ENCODE results near the gene ORC2.
"Not testable (repeated sequence)": the region's sequence is repeated elsewhere in the genome, so short reads cannot be mapped to it uniquely, and the experiment has no call there.

ORC2 gene

DNA sequence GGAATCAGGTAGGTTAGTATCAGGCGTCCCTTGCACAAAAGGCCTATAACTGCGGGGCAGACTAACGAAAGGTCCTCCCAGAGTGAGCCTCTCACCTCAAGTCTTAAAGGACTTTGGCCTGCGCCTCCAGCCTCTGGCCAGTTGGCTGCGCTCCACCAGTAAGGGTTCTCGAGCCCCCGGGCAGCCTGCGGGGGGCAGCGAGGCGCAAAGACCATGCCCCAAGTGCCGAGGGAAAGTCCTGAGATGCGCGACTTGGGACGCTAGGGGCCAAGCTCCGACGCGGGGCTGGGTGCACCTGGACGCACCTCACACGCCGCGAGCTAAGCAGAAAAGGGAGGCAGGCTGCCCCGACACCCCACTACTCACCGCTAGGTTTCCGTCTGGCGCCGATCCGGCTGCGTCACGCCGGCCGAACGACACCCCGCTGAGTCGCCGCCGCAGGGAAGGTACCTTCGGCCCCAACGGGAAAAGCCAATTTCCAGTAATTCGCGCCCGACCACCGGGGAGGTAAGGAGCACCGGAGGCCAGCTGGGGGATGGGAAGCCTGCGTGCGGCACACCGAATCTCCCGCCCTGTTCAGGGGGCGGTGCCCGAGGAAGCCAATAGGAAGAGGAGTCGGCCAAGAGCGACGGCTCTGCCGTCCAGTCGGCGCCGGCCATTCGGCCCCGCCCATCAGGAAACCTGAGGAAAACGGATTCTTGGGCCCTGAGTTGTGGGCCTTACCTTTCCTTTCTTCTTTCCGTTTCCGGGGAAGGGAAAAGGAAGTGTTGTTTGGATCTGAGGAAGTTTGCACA lies at the start of gene ORC2:
ORC2 (minus strand) TSS at position 537 of the 794 bp plus-strand sequence. CDS start 5,537 bp downstream, outside the sequence.
- peak; percentile 98 for DNase-seq (ENCODE audit: low spot score)

DNA sequence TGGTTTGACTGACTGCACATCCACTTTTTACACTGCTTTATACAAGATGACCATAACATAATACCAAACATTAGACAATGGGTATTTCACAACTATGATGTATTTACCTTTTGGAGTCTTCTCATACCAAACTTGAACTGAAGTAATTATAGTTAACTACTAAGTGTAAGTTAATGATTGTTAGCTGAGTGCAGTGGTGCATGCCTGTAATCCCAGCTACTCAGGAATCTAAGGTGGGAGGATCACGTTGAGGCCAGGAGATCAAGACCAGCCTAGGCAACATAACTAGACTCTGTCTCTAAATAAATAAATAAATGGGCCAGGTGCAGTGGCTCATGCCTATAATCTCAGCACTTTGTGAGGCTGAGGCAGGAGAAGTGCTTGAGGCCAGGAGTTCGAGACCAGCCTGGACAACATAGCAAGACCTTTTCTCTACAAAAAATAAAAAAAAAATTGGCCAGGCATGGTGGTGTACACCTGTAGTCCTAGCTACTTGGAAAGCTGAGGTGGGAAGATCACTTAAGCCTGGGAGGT lies 44.9 kb upstream of the ORC2 start:
- no peak for DNase-seq (ENCODE audit: low spot score)

DNA sequence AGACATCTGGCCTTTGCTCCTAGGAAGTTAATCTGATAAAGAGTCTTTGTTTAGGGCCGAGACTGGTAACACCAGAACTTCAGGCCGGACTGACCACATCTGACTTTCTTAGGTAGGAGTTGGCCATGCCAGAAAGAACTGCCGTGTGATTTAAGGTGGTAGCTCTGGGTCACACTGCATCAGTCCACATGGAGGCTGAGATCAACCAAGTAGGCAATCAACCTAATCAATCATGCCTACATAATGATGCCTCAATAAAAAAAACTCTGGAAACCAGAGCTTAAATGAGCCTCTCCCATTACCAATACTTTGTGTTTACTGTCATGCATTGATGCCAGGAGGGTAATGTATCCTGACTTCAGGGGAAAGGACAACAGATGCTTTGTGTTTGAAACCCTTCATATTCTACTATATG lies 44.1 kb upstream of the ORC2 start:
- DNase-seq (ENCODE audit: low spot score) = no peak

DNA sequence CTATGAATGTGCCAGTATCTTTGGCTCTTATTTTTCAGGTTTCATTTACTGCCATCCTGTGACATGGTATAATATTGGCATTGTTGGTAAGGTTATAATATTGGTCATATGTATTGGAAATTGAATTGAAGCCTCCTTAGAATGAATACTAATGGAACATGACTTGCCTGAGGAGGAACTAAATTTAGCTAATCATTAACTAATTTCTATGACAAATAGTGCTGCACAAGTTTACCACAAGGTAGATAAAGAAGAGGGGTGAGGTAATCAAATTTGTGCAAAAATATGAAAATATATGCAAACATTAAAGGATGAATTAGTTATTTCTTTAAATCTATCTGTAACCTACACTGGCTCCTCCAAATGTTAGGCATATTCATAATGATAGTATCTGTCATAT lies 43.2 kb upstream of the ORC2 start:
- no peak for DNase-seq (ENCODE audit: low spot score)

DNA sequence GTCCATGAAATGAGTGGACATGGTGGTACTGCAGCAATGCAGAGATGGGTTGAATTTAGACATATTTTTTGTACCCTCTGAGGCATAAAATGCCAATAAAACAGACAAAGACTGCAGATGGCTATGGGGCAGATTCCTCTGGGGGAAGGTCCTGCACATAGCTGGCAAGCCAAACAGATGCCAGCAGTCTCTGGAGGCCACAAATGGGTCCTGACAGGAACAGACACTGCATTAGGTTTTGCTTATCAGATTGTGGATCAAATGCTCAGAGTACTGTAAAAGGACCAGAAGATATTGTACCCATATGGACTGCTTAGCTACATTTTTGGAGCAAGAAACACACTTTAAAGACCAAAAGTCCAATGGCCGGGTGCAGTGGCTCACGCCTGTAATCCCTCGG lies 40.9 kb upstream of the ORC2 start:
- DNase-seq (ENCODE audit: low spot score) = no peak

DNA sequence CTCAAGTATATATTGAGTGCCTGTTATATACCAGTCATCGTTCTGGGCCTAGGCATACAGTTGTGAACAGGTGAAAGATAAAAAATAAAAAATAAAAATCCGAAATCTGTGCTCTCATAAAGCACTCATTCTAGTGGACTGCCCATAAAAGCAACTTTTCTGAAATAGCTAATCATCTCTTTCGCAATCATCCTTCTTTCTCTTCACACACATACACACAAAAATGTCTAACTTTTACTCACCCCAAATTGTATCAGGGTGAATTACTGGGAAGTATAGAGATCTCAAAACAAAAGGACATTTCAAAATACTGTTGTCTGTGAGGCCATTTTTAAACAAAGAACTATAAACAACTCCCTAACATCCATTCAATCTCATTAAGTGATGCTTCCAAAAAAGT lies 29.6 kb upstream of the ORC2 start:
- DNase-seq (ENCODE audit: low spot score) = no peak

DNA sequence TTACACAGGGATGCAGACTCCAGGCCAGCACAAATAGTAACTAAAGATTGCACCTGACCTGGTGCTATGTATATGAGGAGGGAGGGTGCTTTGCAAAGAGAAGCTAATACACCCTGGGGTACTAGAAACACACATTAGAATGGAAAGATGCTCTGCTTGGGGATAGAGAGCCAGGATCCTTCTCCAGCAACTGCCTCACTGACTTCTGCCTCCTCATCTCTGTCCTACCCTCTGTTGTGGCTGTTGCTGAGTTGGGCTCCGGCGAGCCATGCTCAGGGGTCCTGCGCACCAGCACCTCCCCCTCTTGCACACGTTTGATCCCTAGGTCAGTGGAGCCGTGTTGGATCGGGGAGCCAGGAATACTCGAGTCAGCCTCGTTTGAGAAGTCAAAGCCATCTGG lies 23.7 kb upstream of the ORC2 start:
- no peak for DNase-seq (ENCODE audit: low spot score)

DNA sequence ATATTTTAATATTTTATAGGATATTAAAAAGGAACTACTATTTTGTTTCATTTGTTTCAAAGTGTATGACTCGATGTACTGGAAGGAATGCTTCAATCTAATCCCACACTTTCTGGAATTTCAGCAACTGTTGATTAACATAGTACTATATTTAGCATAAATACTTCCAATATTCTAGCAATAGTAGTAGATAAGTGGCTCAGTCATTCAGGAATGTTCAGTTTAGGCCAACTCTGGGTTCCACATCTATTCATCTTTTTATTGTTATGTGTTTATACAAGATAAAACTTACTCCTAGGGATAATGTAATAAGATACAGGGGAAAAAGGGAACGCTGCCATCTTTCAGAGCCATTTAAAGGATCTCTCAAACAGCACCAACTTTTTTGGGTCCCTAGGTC lies 22.3 kb upstream of the ORC2 start:
- no peak for DNase-seq (ENCODE audit: low spot score)

DNA sequence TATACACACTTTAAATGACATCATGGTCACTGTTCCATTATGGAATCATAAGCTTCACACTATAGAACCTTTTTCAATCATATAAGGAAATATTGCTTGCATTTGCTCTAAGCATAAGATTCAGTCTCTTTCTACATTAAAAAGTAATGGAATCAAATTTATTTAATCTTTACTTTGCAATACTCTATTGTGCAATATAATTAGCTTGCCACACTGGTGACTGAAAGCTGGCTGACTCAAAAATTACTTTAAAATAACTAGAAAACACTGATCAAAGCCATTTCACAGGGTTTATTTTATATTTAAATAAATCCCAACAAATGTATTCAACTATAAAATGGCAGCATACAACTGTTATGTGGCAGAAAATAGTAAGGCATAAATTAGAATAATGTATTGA lies 13.2 kb upstream of the ORC2 start:
- no peak for DNase-seq (ENCODE audit: low spot score)

DNA sequence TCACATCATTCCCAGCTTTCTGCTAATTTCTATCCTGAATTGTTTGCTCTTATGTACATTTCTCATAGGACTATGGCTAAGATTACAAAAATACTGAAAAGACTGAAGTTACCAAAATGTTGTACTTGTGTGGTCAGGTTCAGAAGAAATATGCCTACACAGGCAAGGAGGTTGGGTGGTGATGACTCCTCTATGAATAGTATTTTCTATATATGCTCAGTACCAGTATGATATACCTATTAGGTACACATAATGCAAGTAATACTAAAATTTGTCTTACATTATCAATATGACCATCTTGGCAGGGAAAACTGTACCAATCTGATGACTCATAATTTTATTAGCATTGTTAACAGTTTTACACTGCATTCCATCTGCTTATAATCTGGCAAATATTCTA lies 12.2 kb upstream of the ORC2 start:
- DNase-seq (ENCODE audit: low spot score) = no peak

DNA sequence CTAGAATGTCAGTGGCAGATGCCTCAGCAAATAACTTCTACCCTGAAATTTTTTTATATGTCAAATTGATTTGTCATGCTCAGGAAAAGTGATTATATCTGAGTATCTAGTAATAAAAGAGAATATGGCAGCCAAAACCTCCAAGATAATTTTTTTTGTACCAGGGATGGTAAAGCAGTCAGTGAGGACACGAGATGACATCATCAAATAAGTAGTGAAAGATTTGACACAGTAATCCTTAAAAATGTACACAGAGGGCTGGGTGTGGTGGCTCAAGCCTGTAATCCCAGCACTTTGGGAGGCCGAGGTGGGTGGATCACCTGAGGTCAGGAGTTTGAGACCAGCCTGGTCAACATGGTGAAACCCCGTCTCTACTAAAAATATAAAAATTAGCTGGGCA lies 6.6 kb upstream of the ORC2 start:
- DNase-seq (ENCODE audit: low spot score) = not testable (repeated sequence)

DNA sequence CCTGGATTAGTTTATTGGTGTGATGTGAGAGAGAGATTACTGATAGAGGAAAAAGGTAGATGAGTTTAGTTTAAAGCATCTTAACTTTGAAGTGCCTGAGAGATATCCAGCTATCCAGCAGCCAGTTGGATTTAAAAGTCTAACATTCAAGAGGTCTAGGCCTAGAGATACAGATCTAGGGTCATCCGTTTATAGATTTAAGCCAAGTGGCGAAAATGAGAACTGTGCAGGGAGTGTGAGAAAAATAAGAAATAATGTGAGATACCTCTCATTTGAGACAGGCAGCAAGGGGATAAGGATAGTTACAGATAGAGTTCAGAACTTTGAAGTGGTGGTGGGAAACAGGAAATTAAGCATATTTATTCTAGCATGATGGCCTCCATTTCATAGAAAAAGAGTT lies 5.3 kb upstream of the ORC2 start:
- no peak for DNase-seq (ENCODE audit: low spot score)

DNA sequence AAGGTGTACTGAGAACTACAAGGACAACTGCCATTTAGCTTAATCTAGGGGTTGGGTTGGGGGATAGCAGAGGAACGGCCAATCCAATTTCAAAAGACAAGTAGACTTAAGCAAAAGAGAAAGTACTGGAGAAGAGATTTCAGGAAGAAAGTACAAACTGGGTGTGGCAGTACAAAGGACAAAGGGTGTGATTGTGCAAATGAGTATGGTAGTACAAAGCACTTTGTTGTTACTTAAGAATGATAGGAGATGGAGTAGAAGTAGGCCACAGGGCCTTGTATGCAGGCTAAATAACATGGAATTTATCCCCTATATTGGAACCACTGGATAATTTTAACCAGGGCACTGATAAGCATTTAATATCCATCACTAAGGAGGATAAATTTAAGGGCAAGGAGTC lies 4.7 kb upstream of the ORC2 start:
- DNase-seq (ENCODE audit: low spot score) = no peak

DNA sequence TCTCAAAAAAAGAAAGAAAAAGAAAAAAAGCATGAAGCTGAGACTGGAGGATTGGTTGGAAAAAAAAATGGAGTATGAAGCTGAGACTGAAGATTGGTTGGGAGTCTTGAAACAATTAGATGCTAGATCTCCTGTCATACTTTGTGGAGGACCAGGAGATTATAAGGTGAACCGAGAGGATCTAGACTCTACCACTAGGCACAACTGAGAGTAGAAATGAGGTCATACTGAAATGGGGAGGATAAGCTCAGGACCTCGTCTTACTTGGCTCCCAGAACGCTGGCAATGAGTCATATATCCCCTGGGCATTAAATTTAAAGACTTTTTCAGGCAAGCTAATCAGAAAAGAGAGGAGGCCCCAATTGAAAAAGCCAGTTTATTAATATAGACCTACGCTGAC lies 3.3 kb upstream of the ORC2 start:
- DNase-seq (ENCODE audit: low spot score) = no peak

DNA sequence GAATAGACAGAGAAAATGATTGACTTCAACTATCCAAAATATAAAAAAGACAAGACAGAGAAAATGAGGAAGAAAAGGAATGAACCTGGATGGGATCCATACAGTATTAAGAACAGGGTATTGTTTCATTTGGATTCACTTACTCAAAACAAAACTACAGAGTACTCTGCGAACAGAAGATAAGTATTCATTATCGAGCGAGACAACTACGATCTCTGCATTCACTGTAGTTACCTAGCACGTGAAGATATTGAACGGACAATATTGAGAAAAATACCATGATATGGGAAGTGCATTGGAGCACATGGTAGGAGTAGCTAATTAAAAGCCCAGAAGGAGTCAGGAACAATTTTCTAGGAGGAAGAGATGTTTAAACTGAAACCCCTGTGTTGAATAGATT lies 1.0 kb upstream of the ORC2 start:
- DNase-seq (ENCODE audit: low spot score) = no peak

DNA sequence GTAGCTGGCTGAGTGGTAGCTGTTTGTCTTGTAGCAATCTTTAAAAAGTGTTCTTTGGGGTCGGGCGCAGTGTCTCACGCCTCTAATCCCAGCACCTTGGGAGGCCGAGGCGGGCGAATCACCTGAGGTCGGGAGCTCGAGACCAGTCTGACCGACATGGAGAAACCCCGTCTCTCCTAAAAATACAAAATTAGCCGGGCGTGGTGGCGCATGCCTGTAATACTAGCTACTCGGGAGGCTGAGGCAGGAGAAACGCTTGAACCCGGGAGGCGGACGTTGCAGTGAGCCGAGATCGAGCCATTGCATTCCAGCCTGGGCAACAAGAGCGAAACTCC lies 425 bp upstream of the ORC2 start:
- DNase-seq (ENCODE audit: low spot score) = not testable (repeated sequence)

DNA sequence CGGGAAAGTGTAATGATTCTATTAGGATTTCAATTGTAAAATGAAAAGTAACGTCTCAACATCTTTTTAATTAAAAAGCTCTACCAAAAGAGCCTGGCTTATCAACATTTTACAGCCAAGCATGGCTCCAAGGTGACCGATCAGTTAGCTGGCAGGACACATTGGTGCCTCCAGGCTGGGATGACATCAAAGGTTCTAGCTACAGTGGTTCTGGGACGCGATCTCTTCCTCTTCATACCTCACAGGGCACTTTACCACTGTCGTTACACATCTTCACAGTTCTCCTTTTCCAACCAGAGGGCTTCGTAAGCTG lies 693 bp downstream of the ORC2 start:
- DNase-seq (ENCODE audit: low spot score) = no peak

DNA sequence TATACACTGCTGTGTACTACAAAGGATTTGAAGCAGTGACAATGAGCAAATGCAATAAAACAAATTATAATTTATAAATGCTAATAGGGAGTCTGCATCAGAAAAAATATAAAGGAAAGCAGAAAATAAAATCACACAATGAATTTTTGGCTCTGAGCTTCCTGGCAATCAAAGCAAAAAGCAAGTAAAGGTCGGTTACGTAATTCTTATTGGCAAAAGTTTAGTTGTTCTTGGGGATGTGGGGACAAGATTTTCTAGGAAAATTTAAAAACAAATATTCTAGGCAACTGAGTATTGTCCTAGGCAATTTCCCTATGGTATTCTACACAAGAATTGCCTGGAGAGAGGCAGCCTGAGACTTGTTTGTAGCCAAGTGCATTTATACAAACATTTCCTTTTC lies 1.8 kb downstream of the ORC2 start:
- DNase-seq (ENCODE audit: low spot score) = no peak

DNA sequence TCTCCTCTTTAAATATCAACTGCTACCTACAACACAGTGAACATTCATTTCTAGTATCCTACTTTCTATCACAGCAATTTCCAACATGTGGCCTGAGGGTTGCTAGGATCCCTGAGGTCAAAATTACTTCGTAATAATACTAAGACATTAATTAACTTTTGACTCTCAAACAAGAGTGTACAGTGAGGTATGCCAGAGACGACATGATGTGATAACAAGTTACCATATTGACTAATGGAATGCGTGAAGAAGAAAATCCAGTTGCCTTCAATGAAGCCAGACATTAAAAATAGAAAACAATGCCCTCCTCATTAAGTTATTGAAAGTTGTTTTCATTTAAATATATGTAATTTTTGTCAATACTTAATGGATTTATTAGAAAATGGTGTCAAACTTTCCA lies 13.1 kb downstream of the ORC2 start:
- no peak for DNase-seq (ENCODE audit: low spot score)

DNA sequence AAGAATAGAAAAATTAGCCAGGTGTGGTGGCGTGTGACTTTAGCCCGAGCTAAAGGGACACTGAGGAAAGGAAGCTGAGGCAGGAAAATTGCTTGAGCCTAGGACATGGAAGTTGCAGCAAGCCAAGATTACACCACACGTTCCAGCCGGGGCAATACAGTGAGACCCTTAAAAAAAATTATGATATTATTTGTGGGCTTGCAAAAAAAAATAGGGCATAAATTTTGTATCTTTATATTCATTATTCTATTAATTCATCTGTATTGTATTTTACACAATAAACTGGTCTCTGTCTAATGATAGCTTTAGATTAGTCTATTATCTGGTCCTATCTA lies 18.1 kb downstream of the ORC2 start:
- no peak for DNase-seq (ENCODE audit: low spot score)

DNA sequence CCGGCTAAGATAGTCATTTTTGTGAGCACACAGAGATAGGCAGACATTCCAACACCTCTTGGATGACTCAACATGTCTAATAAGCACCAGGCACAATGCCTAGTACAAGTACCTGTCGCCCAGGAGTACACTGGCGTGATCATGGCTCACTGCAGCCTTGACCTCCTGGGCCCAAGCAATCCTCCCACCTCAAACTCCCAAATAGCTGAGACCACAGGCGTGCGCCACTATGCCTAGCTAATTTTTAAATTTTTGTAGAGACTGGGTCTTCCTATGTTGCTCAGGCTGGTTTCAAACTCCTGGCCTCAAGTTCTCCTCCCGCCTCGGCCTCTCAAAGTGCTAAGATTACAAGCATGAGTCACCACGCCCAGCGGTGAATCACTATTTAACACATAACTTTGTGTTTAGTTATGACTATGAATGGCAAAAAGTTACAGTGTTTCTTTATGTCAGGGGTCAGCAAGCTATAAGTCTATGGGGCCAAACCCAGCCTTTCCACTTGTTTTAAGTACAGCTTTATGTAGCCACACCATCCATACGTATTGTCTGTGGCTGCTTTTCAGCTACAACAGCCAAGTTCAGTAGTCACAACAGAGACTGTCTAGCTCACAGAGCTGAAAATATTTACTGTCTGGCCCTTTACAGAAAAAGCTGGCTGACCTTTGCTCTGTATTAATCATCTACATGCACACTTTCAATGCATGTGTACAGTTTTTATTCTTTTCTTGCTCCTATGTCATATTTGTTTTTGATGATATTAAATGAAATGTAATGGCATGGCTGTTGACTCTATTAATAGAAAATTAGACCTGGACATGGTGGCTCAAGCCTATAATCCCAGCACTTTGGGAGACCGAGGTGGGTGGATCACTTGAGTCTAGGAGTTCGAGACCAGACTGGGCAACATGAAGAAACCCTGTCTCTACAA lies 18.7 kb downstream of the ORC2 start:
- no peak for DNase-seq (ENCODE audit: low spot score)

DNA sequence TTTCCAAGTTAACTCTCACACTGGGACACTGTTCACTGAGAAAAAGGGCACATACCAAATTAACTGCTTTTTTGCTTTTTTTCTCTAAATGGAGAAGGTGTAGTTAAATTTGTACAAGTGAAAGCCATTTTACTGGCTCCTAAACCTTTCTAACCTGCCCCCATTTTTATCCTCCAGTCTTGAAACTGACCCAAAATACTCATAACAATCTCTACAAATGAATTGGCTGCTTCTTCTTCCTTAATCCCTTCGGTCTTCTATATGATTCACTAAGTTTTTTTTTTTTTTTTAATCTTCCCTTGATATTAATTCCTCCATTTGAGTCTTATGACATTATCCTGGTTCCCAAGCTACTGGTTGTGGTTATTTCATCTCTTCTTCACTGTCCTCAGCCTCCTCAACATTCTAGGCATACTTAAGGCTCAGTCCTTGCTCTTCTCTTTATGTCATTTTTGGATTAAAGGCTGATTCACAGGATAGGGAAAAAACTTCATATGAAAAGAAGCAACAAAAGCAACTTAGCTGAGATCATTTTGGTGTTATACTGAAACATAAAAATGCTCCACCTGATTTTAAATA lies 19.8 kb downstream of the ORC2 start:
- no peak for DNase-seq (ENCODE audit: low spot score)

DNA sequence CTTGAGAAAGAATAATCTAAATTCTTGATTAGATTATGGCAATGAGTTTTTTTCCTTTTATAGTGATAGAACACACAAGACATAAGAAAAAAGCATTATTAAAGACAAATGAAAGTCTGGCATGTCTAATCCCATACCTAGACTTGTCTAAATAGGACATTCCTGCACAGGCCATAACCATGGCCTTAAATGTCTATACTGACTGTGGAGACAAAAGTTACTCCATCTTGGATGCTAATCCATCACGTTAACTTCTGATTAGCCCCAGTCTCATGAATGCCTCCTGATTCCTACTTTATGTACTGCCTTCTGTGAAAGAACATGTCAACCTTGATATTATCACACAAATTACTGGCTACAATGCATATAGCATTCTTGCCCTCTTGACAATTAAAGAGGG lies 23.6 kb downstream of the ORC2 start:
- no peak for DNase-seq (ENCODE audit: low spot score)
